Stimulated activated CD4-positive, alpha-beta T cell treated with anti-CD3 and anti-CD28 coated beads, Interleukin-1b, Interleukin-23, amount 100 ng/mL, for 4 hours (primary cell): ENCODE results near the gene JPH3.

Experiments used
- DNase-seq, 2 donors: peaks; one replicate each; pipeline ENCODE4 v3.0.0-alpha.2; 2020; ENCODE audit warnings: low read depth in 2 of 2

JPH3 gene

DNA sequence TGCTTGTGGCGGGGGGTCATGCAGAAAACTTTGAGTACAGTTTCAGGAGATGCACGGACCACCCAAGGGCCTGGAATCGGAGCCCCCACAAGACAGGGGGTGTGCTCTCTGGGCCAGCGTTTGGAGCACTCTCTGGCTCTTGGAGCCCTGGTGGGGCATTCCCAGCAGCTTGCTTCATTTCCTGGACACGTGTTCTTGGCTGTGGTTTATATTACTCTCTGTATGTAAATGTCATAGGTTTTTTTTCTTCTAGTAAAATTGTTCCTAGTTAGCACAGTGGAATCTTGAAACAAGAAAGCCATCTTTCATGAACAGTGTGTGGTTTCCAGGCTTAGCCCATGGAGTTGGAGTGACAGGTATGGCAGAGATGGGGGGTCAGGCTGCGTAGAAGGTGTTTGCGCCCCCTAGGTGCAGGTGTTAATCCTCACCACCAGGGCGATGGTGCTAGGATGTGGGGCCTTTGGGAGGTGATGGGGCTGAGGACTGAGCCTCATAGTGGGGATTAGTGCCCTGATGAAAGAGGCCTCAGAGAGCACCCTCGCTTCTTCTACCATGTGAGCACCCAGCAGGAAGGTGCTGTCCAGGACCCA lies 79.8 kb downstream of the JPH3 start:
- DNase-seq: no peak

DNA sequence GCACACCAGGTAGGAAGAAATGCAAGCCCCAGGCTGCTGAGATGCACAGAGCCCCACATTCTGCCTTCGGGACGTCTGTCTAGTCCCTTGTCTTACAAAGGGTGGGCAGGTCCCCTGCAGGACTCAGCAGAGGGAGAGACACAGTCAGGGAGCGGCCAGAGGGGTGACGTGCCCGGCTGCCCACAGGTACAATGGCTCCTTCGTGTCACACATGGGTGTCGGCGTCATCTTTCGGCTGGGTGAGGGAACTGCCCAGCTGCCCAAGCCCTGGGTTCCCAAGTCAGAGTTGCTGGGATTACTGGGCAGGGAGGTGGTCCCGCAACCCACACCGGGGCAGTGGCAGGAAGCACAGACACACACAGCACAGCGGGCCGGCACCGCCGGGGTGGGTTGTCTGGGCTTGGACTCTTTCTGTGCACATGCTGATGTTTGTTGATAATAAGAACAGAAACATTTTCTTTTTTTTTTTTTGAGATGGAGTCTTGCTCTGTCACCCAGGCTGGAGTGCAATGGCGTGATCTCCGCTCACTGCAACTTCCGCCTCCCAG lies 80.6 kb downstream of the JPH3 start:
- no peak for DNase-seq

DNA sequence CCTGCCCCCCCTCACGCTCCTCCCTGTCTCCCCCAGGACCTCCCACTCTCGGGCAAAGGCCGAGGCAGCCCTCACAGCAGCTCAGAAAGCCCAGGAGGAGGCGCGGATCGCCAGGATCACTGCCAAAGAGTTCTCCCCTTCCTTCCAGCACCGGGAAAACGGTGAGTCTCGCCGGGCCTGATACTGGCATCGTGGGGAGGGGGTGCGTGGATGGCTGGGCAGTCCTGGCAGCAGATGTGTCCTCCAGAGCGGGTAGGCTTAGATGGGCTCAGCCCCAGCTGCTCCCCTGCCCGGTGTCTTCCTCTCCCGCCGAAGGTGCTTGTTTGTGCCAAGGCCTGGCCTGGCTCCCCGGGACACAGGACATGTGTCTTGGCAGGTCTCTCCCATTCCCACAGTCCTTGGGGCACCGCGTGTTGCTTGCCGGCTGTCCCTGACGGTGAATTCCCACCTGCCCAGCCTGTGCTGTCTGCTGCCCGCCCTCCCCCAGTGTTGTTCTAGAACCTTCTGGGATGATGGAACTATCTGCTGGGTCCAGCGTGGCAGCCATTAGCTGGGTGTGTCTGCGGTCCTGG lies 81.9 kb downstream of the JPH3 start:
- DNase-seq: no peak

DNA sequence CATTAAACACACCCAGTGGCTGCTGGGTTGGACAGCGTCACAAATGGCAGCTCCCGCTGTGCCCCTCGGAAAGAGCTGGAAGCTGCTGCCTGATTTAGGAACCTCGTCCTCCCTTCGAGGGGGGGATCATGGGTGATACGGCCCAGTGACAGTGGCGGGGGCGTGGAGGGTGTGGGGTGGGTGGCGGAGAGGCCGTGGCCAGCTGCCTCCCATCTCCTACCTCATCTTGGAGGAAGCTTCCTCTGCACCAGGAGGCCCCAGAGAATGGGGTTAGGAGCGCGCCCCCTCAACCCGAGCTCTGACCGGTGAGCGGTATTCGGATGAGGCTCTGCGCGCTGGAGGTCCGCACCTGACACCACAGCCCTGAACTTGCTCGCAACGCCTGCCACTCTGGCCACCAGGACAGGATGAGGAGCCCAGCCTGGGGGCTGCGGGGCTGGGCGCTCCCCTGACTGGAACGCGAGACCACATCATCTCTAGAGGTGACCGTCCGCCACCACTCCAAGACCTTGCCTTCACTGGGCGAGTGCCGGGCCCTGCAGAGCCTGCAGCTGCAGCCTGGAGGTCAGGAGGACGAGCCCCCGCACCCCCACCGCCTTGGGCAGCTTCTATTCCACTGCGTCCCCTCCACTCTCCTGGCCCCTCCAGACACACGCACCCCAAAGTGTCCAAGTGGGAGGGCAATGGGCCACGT lies 82.5 kb downstream of the JPH3 start:
- DNase-seq: no peak

DNA sequence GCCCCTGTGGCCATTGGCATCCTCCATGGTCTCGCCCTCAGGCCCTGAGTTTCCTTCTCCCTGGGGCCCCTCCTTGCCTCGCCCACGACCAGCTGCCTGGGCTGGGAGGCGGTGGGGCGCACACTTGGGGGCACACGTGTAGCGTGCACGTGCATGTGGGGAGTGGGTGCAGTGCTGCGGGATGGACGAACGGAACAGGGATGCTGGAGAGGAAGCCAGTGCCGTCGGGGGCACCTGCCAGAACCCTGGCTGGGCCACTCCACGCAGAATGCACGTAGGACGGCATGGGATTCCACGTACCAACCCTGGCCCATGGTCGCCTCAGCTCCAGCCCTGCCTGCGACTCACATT lies 83.1 kb downstream of the JPH3 start:
- DNase-seq: no peak

DNA sequence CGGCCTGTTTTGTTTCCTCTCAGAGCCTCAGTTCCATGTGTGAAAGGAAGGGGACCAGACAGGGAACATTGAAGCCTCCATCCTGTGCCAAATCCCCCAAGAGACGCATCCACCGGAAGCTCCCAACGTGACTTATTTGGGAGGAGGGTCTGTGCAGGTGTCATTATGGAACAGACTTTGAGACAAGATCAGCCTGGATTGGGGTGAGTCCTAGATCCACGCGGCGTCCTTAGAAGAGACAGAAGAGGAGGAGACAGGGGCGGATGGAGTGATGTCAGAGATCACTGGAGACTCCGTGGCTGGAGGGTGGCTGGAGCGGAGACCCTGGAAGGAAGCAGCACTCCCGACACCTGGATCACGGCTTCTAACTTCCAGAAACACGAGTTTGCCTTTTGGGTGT lies 83.5 kb downstream of the JPH3 start:
- no peak for DNase-seq

DNA sequence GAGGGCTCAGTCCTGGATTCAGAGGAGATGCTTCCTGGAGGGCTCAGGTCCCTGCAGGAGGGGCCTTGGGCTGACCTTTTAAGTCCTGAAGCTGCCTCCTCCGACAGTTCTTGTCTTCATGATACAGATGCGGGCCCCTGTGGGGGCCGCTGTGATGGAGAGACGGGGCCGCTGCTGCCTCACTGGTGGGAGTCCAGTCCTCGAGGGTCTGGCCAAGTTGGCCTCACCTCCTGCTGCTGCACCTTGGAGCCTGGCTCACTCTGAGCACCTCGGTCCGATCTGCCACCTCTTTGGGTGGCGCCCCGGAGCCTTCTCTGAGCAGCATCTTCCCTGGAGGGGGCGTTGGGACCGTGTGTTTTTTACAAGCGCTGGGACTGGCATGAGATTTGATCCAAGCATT lies 84.4 kb downstream of the JPH3 start:
- no peak for DNase-seq

DNA sequence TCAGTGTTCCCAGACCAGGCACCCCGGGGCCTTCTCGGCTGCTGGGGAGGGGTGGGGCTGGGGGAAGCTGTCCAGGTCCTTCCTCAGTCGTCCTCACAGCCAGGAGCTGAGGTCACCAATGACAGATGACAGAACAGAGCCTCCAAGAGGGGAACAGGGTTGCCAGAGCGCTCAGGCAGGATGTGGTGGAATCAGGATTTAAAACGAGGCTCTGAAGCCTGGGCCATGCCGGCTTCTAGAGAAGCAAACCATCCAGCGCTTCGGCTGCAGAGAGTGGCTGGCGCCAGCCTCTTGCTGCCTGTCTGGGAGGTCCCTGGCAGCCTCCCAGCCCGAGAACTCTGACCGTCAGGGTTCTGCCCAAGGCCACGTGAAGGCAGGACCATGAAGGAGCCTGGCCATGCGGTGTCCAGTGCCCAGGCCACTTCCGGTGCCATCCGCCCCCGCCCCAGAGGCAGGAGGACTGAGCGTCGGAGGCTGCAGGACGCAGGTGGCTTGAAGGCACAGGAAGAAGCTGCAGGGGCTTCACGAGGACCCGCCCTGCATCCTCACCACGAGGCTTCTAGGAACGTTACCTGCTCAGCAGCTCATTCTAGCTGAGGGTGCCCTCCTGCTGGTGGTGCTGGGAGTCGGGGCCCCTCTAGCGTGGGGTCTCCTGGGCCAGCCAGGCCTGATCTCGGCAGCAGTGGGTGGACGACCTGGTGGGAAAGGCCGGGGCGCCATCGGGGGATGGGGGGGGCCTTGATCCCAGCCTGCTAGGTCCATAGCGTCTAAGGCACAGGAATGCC lies 85.0 kb downstream of the JPH3 start:
- DNase-seq: no peak

DNA sequence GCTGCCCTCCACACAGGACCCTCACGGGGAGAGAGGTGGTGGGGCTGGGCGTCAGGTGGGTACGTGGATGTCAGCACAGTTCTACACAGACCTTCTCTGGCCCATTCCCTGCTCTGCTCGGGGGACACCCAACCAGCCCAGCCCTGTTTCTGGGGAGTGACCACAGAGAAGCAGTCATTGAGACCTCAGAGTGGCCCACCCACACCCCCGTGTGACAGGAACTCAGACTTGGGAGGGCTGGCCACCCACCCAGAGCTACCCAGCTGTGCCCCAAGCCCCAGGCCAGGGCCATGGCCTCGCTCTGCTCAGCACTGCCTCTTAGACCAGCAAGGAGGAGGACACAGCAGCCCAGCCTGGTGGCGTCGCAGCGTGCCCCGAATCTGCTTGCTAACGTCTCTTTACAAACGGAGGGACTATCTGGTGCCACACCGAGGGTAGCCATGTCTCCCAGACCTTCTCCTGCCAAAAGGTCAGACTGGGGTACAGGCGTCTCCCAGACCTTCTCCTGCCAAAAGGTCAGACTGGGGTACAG lies 85.8 kb downstream of the JPH3 start:
- no peak for DNase-seq

DNA sequence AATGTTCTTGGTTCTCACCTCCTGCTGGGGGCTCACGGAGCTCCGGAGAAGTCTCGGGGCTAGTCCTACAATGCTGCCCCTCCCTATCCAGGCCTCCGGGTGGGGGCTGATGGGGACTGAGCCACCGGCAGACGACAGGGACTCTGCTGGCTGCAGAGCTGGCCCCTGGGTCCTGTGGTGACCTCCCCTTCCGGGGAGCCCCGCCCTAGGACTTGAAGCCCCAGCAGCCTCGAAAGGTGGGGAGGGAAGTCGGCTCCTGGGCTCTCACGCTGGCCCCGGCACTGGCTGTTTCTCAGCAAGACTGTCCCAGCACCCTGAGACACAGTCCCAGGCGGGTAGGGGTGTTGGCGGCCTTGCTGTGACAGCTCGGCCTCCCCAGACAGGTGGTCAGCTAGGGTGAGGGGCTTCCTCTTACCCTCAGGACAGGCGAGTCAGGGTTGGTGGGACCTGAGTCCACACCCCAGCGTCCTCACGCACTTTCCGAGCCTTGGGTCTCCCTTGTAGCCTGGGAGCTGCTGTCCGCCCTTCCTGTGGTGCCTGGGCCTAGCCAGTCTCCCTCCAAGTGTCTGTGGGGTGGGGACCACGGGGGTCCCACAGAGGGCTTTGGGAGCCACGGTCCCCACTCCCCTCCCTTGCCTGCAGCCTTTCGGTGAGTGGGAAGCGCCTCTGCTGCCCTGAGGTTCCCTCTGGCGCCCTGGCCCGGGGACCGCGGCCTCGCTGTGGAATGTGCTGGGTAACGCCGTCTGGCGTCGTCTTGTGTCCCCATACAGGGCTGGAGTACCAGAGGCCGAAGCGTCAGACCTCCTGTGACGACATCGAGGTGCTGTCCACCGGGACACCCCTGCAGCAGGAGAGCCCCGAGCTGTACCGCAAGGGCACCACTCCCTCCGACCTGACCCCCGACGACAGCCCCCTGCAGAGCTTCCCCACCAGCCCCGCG lies 86.8 kb downstream of the JPH3 start:
- no peak for DNase-seq

DNA sequence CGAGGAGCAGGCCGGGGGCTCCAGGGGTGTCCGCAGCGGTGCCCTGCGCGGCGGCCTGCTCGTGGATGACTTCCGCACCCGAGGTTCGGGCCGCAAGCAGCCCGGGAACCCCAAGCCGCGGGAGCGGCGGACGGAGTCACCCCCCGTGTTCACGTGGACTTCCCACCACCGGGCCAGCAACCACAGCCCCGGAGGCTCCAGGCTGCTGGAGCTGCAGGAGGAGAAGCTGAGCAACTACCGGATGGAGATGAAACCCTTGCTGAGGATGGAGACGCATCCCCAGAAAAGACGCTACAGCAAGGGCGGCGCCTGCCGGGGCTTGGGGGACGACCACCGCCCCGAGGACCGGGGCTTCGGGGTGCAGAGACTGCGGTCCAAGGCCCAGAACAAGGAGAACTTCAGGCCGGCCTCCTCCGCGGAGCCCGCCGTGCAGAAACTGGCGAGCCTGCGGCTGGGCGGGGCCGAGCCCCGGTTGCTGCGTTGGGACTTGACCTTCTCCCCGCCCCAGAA lies 87.7 kb downstream of the JPH3 start:
- no peak for DNase-seq

DNA sequence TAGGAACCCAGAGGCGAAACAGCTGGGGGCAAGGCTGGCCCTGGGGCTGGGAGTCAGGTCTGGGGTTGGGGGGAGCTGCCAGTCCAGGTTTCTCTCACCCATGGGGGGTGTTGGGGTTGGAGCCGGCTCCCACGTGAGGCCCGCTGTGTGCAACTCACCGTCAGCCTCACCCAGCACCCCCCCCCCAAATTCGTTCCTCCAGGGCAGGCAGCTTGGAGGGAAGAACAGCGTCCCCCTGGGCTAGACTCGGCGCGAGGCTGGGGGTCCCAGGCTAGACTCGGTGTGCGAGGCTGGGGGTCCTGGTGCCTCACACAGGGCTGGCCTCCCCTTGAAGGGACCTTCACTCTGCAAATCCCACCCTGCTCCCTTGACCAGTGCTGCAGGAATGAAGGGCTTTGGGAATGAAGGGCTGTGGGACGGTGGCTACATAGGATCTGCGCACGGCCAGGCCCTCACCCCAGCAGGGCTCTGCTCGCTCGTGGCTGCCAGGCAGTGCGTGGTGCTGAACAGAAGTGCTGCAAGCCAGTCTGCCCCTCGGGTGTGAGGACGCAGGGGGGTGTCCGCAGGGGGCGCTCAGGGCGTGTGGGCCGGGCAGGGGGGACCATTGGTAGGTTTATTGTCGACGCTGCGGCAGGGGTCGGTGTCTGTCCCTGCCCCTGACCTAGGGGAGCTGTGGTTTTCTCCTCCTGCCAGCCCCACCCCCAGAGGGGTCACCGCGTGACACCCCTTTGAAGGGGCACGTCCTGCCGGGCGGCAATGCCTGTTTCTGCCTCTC lies 88.8 kb downstream of the JPH3 start:
- DNase-seq: no peak

DNA sequence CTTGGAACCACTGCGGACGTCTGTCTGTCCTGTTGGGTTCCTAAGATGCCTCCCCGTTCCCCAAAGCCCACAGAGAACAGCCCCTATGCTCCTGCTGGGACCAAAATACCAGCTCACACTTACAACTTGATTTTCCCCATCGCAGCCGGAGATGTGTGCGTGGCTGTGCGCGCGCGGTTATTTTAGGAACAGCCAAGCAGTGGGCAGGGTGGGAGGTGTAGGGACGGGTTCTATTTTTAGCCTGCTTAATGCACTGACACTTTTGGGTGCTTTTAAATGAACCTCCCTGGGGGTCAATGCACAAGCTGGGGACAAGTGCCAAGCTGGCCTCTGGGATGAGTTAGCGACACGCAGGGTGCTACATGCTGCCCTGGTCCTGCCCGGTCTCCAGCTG lies 89.4 kb downstream of the JPH3 start:
- DNase-seq: no peak

DNA sequence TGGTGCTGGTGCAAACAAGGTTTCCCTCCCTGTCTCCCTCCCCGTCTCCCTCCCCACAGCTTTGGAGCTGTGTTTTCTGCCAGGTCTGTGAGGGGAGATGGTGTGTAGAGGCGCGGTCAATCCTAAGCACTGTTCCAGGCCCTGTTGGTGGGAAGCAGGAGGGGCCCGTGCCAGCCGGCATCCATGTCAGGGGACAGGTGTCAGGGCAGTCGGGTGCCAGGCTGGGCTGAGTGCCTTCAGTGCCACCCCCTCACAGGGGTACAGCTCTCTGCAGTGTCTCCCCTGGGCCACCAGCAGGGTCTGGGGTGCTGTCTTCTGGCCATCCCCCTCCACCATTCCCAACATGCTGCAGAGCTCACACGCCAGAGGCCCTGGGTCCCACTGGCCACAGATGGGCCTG lies 89.9 kb downstream of the JPH3 start:
- no peak for DNase-seq

DNA sequence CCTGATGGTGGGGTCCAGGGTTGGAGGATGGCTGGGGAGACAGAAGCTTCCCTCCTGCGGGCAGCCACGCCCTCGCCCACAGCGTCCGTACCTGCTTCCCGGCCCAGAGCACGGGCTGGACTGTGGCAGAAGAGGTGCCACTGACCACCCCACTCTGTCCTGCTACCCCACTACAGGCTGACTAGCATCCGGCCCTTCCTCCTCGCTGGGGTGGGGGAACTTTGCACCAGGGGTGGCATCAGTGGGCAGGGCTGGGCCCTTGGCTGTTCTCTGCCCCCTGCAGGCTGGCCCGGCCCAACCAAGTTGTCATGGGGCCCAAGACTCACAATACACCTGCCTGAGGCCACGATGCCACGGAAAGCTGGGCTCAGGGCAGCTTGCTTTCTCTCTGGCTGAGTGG lies 90.4 kb downstream of the JPH3 start:
- no peak for DNase-seq

DNA sequence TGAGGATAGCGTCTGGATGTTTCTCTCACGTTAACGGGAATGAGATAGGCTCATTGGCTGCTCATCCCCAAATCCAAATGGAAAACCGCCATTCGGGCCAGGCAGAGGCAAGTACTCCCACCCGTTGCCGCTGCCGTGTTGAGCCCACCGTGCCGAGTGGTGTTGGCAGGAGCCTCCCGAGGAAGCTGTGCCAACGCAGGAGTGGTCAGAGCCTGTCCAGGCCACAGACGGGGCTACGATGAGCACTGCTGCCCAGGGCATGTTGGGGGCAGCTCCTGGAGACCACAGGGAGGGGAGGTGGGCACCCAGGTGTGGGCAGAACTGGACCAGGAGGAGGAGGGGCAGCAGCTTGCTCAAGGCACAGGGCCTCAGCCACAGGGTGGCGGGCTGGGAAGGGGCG lies 91.5 kb downstream of the JPH3 start:
- DNase-seq: no peak

DNA sequence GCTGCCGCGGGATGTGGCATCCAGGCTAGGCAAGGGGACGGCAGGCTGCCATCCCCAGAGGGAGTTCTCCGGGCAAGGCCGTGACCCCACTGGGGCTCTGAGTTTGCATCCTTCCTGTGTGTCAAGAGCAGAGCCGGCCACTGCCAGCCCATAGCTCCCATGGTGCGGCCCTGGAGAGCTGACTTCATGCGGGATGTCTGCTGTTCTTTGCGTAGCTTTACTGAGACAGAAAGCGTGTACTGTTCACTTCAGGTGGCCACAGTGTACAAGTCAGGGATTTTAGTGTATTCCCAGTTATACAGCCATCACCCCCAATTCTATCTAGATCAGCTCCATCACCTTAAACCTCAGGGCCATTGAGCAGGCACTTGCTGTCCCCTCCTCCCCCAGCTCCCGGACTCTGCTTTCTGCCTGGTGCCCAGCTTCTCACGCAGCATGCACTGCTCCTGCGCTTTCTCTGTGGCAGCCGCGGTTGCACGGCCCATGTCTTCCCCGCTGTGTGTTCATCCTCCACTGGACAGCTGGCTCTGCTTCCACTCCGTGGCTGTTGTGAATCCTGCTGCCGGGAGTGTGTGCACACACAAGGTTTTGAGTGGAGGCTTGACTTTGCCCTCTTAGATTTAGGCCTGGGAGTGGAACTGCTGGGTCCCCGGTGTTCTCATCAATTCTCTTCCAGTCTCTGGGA lies 92.3 kb downstream of the JPH3 start:
- DNase-seq: no peak

DNA sequence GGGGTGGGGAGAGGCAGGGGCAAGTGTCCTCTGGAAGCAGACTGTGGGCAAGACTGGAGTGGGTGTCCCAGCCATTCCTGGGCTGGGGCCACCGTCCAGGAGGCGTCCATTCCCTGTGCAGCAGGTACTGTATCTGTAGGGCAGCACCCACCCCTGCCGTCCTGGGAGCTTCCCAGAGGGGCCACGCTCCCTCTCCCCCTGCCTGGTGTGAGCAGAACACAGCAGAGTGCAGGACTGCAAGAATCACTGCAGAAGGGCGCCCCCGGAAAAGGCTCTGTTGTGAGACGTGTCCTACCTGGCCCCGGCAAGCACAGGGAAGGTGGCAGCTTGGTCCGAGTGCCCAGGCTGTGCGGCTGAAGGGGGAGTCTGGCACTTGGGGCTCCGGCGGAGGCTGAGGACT lies 93.2 kb downstream of the JPH3 start:
- DNase-seq: no peak

DNA sequence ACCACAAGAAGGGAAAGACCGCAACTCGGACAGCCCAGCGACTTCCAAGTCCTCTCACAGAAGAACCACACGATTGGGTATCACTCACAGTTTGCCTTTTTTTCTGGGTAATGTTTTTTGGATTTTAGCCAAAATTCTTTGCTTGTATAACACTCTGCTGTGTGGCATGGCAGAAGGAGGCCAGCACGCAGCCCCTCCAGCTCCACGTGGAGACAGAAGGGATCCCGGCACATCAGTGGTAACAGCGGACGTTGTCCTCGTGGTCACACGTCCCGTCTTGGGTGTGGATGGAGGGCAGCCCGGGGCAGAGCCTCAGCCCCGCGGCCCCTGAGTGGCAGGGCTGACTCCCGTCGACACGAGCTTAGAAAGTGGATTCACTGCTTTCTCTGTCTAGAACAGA lies 94.4 kb downstream of the JPH3 start:
- no peak for DNase-seq

DNA sequence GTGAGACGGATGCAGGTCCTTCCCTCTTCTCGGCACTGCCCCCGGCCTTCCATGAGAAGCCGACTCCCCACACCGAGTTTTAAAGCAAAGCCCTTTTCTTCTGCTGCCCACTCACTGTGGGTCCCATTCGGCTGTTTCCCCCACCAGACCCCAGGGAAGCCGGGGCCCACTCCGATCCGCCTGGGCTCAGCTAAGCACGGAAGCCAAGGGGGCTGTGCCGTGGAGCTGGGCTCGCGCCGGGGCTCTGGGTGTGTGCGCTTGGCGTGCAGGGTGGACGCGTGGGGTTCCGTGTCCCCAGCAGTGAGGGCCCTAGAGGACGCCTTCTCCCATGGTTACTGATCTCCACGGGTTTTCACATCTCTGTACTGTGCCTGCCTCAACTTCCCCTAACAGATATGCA lies 94.9 kb downstream of the JPH3 start:
- no peak for DNase-seq
